Pancreas (tissue), 10 donors: Measurements from ENCODE around the gene KLF5. TPM values are rescaled to one million over a fixed set of nuclear protein-coding genes. Genes with fewer than 3 reads are reported as not detected.
A peak's percentile ranks its signal among the peaks of the same experiment; 100 is the strongest.

Experiments
- ATAC-seq, 4 donors: fragments of 200-7000 bp; cut with Tn5 transposase; one replicate each; pipeline versions ENCODE4 v1.8.0 to v1.9.1; 2020; ENCODE audit warnings: mild to moderate bottlenecking in 4 of 4, moderate library complexity in 4 of 4
- DNase-seq, 6 donors: peaks; one replicate each; pipeline ENCODE4 v3.0.0-alpha.2; 2020
- FAIRE-seq: peaks from 2 replicates; lab custom pipeline; 2012; peaks lifted over from hg19 to GRCh38; lab: Jason Lieb, UNC
- H3K27ac ChIP-seq, 4 donors: fragments of 200-600 bp; sonication (generic); 1 replicate in 3 of 4; 2 replicates in 1 of 4; pipeline versions ENCODE4 v1.5.0 to v1.8.0; 2020
- H3K27me3 ChIP-seq, 4 donors: fragments of 200-600 bp; one replicate each; pipeline ENCODE4 v1.8.0; 2021
- H3K36me3 ChIP-seq, 3 donors: fragments of 200-600 bp; sonication (generic) in 1 of 3; one replicate each; pipeline versions ENCODE4 v1.5.0 to v1.8.0; 2020 to 2021
- H3K4me1 ChIP-seq, 3 donors: fragments of 200-600 bp; one replicate each; pipeline ENCODE4 v1.8.0; 2021
- H3K4me3 ChIP-seq, 4 donors: fragments of 200-600 bp; sonication (generic) in 2 of 4; one replicate each; pipeline versions ENCODE4 v1.5.0 to v1.8.0; 2020 to 2021
- H3K9me3 ChIP-seq, 4 donors: fragments of 200-600 bp; one replicate each; pipeline ENCODE4 v1.8.0; 2021
- CTCF ChIP-seq, 4 donors: fragments of 200-600 bp; sonication (generic) in 3 of 4; IDR thresholded peaks; one replicate each; pipeline versions ENCODE4 v1.5.0 to v1.8.0; 2021; ENCODE audit warnings: antibody characterized with exemption in 4 of 4
- WGBS, 2 donors: extraction: QIAGEN DNeasy Blood & Tissue Kit; methylation state at CpG; one replicate each; pipeline ENCODE4 v1.1.7; 2013; 5-methylcytosine and 5-hydroxymethylcytosine counted together
- intact Hi-C, 3 donors: fragments of 100-400 bp; cut with DNase I; formaldehyde crosslinking; loops; one replicate each; pipeline versions ENCODE4 v1.11.1 to v1.14.2; 2022
- polyA plus RNA-seq, 2 donors: library from polyadenylated mRNA; stranded (reverse); fragments of 200-250 nt; gene quantifications; one replicate each; pipeline ENCODE4 v1.2.3, GENCODE V29; 2013
- total RNA-seq, 6 donors: library from RNA; stranded (reverse); fragmentation: NEBNext Ultra II Directional in 4 of 6; extraction: Animal tissue kit (Norgen Biotek cat#: 25700) in 4 of 6; gene quantifications; one replicate each; pipeline versions ENCODE4 v1.2.1 to v1.2.4, GENCODE V29; 2021 to 2023
- donor health status: healthy with polysubstance abuse.
- donor health status: DM: no; HTN: no; CAD: no; lungs with moderate emphysema.
- donor health status: DM: no; HTN: no; CAD: no.
- donor health status: control.
- donor health status: control.
- donor health status: Bipolar disorder and iron deficiency.
- donor health status: DM: yes; HTN: yes; CAD: no.
- donor health status: DM: no; HTN: no; CAD: no.
- donor health status: DM: no; HTN: no; CAD: no.
- donor health status: DM: yes; HTN: yes; CAD: no.

Gene KLF5
- total and polyA plus RNA-seq, 8 donors, result 3.9 to 18.2 (median 8.1) TPM

- WGBS, 2 donors, result 75 to 83% methylated on average over 5 of the region's 5 CpGs
- no peaks in the 10 kb centered on the region for H3K9me3 ChIP-seq
- intact Hi-C loops, result no loop called here
- no peaks in the 10 kb centered on the region for H3K36me3 ChIP-seq
- no peaks in the 10 kb centered on the region for H3K4me1 ChIP-seq
- H3K4me3 ChIP-seq, result no peak overlapping the region
- FAIRE-seq (no peak), ATAC-seq (no peak), DNase-seq (no peak)
- TF ChIP-seq CTCF (IDR thresholded peaks at IDR 0.05), result no peak
- H3K27ac ChIP-seq, result no peak overlapping the region
- H3K27me3 ChIP-seq, result no peaks in the 10 kb centered on the region
These were observed 23.7 kb downstream of the KLF5 start for GRCh38 chr13:73082471-73082870.

GRCh38 chr13:73082895-73083294 lies 24.1 kb downstream of the KLF5 start:
- no peak for TF ChIP-seq CTCF (IDR thresholded peaks at IDR 0.05)
- DNase-seq (no peak), FAIRE-seq (no peak), ATAC-seq (no peak)
- Histone ChIP-seq H3K36me3 (no peaks in the 10 kb centered on the region), H3K4me3 (no peak overlapping the region), H3K27me3 (no peaks in the 10 kb centered on the region), H3K4me1 (no peaks in the 10 kb centered on the region), H3K27ac (no peak overlapping the region), H3K9me3 (no peaks in the 10 kb centered on the region)
- 37 to 42% methylated on average over 4 of the region's 4 CpGs for WGBS, 2 donors
- intact Hi-C loops, result no loop called here

GRCh38 chr13:73088332-73088935 lies 29.6 kb downstream of the KLF5 start:
- Histone ChIP-seq H3K4me3 (no peak overlapping the region), H3K4me1 (peaks cover 0 to 7% (median 0%) of the 10 kb centered on the region in 3 donors), H3K9me3 (no peaks in the 10 kb centered on the region), H3K27ac (no peak overlapping the region), H3K36me3 (no peaks in the 10 kb centered on the region), H3K27me3 (no peaks in the 10 kb centered on the region)
- intact Hi-C loops, result no loop called here
- ATAC-seq, result no peak
- no peak for TF ChIP-seq CTCF (IDR thresholded peaks at IDR 0.05)
- no peak for DNase-seq
- 81 to 85% methylated on average over 4 of the region's 4 CpGs for WGBS, 2 donors
- FAIRE-seq, result no peak

- no peak overlapping the region for H3K4me3 ChIP-seq
- FAIRE-seq (no peak), ATAC-seq (no peak), DNase-seq (no peak)
- H3K36me3 ChIP-seq, result no peaks in the 10 kb centered on the region
- intact Hi-C loops, result no loop called here
- no peaks in the 10 kb centered on the region for H3K27me3 ChIP-seq
- H3K4me1 ChIP-seq, result peaks cover 0 to 7% (median 0%) of the 10 kb centered on the region in 3 donors
- WGBS, 2 donors, result 82% methylated on average over 4 of the region's 4 CpGs
- H3K27ac ChIP-seq, result no peak overlapping the region
- no peak for TF ChIP-seq CTCF (IDR thresholded peaks at IDR 0.05)
- no peaks in the 10 kb centered on the region for H3K9me3 ChIP-seq
These were observed 30.4 kb downstream of the KLF5 start for GRCh38 chr13:73089213-73089612.

- peak; percentile 78 to 97 (median 90) for ATAC-seq
- H3K9me3 ChIP-seq, result no peaks in the 10 kb centered on the region
- intact Hi-C loops, result no loop called here
- FAIRE-seq, result no peak
- H3K27me3 ChIP-seq, result no peaks in the 10 kb centered on the region
- WGBS, 2 donors, result 77% methylated on average over 8 of the region's 8 CpGs
- H3K4me1 ChIP-seq, result peaks cover 0 to 7% (median 0%) of the 10 kb centered on the region in 3 donors
- no peak for TF ChIP-seq CTCF (IDR thresholded peaks at IDR 0.05)
- peak overlapping the region in 2 of 4 donors; percentile 54 to 67 for H3K27ac ChIP-seq
- DNase-seq, result peak in 3 of 6 donors; percentile 10 to 56 (median 39)
- H3K4me3 ChIP-seq, result no peak overlapping the region
- no peaks in the 10 kb centered on the region for H3K36me3 ChIP-seq
These were observed 31.5 kb downstream of the KLF5 start for GRCh38 chr13:73090116-73090822.
